Superior temporal gyrus (tissue), 1 donor: ENCODE results near the gene WAS.

Experiments
- DNase-seq: peaks from one replicate; pipeline ENCODE4 v3.0.0-alpha.2; 2016; ENCODE audit errors: extremely low spot score

WAS gene

GRCh38 chrX:48711929-48712505 is 28.4 kb downstream of the WAS start:
- no peak for DNase-seq

GRCh38 chrX:48713847-48714246 is 30.2 kb downstream of the WAS start:
- no peak for DNase-seq

- no peak for DNase-seq
These were observed 31.0 kb downstream of the WAS start for GRCh38 chrX:48714573-48714972.

- no peak for DNase-seq
These were observed 31.5 kb downstream of the WAS start for GRCh38 chrX:48715072-48715471.

GRCh38 chrX:48715876-48716502 is 32.4 kb downstream of the WAS start:
- DNase-seq, result no peak

- DNase-seq, result no peak
These were observed 36.4 kb downstream of the WAS start for GRCh38 chrX:48719958-48720357.

- no peak for DNase-seq
These were observed 37.1 kb downstream of the WAS start for GRCh38 chrX:48720577-48721250.

- DNase-seq, result no peak
These were observed 38.3 kb downstream of the WAS start for GRCh38 chrX:48721916-48722315.

GRCh38 chrX:48726596-48726995 is 43.0 kb downstream of the WAS start:
- DNase-seq, result no peak

GRCh38 chrX:48728653-48729052 is 45.1 kb downstream of the WAS start:
- DNase-seq, result no peak

GRCh38 chrX:48736303-48736702 is 52.7 kb downstream of the WAS start:
- peak; percentile 8 for DNase-seq

- no peak for DNase-seq
These were observed 53.2 kb downstream of the WAS start for GRCh38 chrX:48736878-48737212.

GRCh38 chrX:48737213-48737938 is 53.8 kb downstream of the WAS start:
- DNase-seq, result peak; percentile 96

- peak; percentile 14 for DNase-seq
These were observed 54.3 kb downstream of the WAS start for GRCh38 chrX:48737940-48738339.
